ENCODE measurements around the gene COL17A1. TPM values are rescaled to one million over a fixed set of nuclear protein-coding genes. Genes with fewer than 3 reads are reported as not detected.

The COL17A1 gene
- total RNA-seq, 2 donors from 2014 or later: 19.1 to 47.6 TPM

GRCh38 chr10:104016661-104017060 is 69.0 kb downstream of the COL17A1 start:
- 62% methylated on average over 1 of the region's 1 CpG for WGBS
- no peak for DNase-seq (ENCODE audit: low spot score)
- Histone ChIP-seq H3K27me3 (replicated peaks; ENCODE audit: insufficient read depth) (no peaks in the 10 kb centered on the region), H3K27ac (no peak overlapping the region), H3K36me3 (no peaks in the 10 kb centered on the region), H3K4me3 (no peak overlapping the region), H3K4me1 (replicated peaks) (no peaks in the 10 kb centered on the region), H3K9me3 (no peaks in the 10 kb centered on the region)
- TF ChIP-seq POLR2AphosphoS5 (IDR thresholded peaks at IDR 0.05) (no peak), POLR2A (IDR thresholded peaks at IDR 0.05) (no peak), CTCF (IDR thresholded peaks at IDR 0.05) (no peak)
- intact Hi-C loops (cut with DNase I): no loop called here

GRCh38 chr10:104014176-104014575 is 71.5 kb downstream of the COL17A1 start:
- intact Hi-C loops (cut with DNase I): no loop called here
- WGBS: 79% methylated on average over 2 of the region's 2 CpGs
- Histone ChIP-seq H3K36me3 (no peaks in the 10 kb centered on the region), H3K27me3 (replicated peaks; ENCODE audit: insufficient read depth) (no peaks in the 10 kb centered on the region), H3K9me3 (no peaks in the 10 kb centered on the region), H3K27ac (no peak overlapping the region), H3K4me1 (replicated peaks) (no peaks in the 10 kb centered on the region), H3K4me3 (no peak overlapping the region)
- DNase-seq (ENCODE audit: low spot score): no peak
- TF ChIP-seq POLR2A (IDR thresholded peaks at IDR 0.05) (no peak), POLR2AphosphoS5 (IDR thresholded peaks at IDR 0.05) (no peak), CTCF (IDR thresholded peaks at IDR 0.05) (no peak)

DNA sequence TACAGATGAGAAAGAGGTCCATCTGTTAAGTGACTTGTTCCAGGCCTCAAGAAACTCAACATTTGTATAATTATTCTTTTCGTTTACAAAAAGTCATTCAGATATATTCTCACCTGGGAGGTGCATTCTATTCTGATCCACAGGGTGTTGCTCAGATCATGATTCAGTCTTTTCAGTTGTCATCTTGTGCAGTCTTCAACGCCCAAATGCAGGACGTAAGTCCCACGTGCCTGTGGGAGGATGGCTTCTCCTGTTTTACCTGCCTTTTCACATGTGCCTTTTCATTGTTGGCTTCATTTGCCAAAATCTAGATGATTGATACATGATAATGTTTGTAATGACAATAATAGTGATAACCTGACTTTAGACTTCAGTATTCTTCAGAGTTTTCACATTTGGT is 72.2 kb downstream of the COL17A1 start:
- Histone ChIP-seq H3K4me3 (no peak overlapping the region), H3K27me3 (replicated peaks; ENCODE audit: insufficient read depth) (no peaks in the 10 kb centered on the region), H3K27ac (no peak overlapping the region), H3K36me3 (no peaks in the 10 kb centered on the region), H3K9me3 (no peaks in the 10 kb centered on the region), H3K4me1 (replicated peaks) (no peaks in the 10 kb centered on the region)
- TF ChIP-seq POLR2A (IDR thresholded peaks at IDR 0.05) (no peak), POLR2AphosphoS5 (IDR thresholded peaks at IDR 0.05) (no peak), CTCF (IDR thresholded peaks at IDR 0.05) (no peak)
- no peak for DNase-seq (ENCODE audit: low spot score)
- intact Hi-C loops (cut with DNase I): no loop called here
- 95% methylated on average over 4 of the region's 4 CpGs for WGBS

- H3K36me3 ChIP-seq: no peaks in the 10 kb centered on the region
- H3K9me3 ChIP-seq: no peaks in the 10 kb centered on the region
- no peak overlapping the region for H3K27ac ChIP-seq
- no peaks in the 10 kb centered on the region for H3K4me1 ChIP-seq (replicated peaks)
- TF ChIP-seq CTCF (IDR thresholded peaks at IDR 0.05): no peak
- TF ChIP-seq POLR2AphosphoS5 (IDR thresholded peaks at IDR 0.05): no peak
- no peak for TF ChIP-seq POLR2A (IDR thresholded peaks at IDR 0.05)
- H3K4me3 ChIP-seq: no peak overlapping the region
- H3K27me3 ChIP-seq (replicated peaks; ENCODE audit: insufficient read depth): no peaks in the 10 kb centered on the region
- DNase-seq (ENCODE audit: low spot score): no peak
- intact Hi-C loops (cut with DNase I): no loop called here
- WGBS: 37% methylated on average over 2 of the region's 2 CpGs
These were observed 73.8 kb downstream of the COL17A1 start for GRCh38 chr10:104011904-104012303.

GRCh38 chr10:104005172-104005863 is 80.4 kb downstream of the COL17A1 start:
- no peak for DNase-seq (ENCODE audit: low spot score)
- no peaks in the 10 kb centered on the region for H3K4me1 ChIP-seq (replicated peaks)
- intact Hi-C loops (cut with DNase I): no loop called here
- TF ChIP-seq POLR2A (IDR thresholded peaks at IDR 0.05) (no peak), POLR2AphosphoS5 (IDR thresholded peaks at IDR 0.05) (no peak), CTCF (IDR thresholded peaks at IDR 0.05) (no peak)
- H3K27me3 ChIP-seq (replicated peaks; ENCODE audit: insufficient read depth): no peaks in the 10 kb centered on the region
- 58% methylated on average over 8 of the region's 8 CpGs for whole genome bisulfite sequencing
- H3K4me3 ChIP-seq: no peak overlapping the region
- no peaks in the 10 kb centered on the region for H3K9me3 ChIP-seq
- no peak overlapping the region for H3K27ac ChIP-seq
- peaks cover 0 to 11% of the 10 kb centered on the region in 2 donors for H3K36me3 ChIP-seq
